A673 (cell line): Measurements from ENCODE around the gene ABCF1.

ENCODE experiments used
- CTCF ChIP-seq: fragments of 300-800, 200-600 bp; sonication (generic); conservative IDR thresholded peaks from 2 replicates; pipeline ENCODE4 v1.5.1; 2017; ENCODE audit warnings: low read depth, mild to moderate bottlenecking, antibody characterized with exemption, low read length, moderate library complexity, mixed read lengths
- EZH2 ChIP-seq: fragments of 200-600 bp; sonication (generic); IDR thresholded peaks from 2 replicates; pipeline ENCODE4 v1.6.1; 2017; ENCODE audit warnings: borderline replicate concordance, low read depth, mild to moderate bottlenecking, mixed read lengths, antibody characterized with exemption, low read length; ENCODE audit not compliant: poor library complexity, severe bottlenecking

DNA sequence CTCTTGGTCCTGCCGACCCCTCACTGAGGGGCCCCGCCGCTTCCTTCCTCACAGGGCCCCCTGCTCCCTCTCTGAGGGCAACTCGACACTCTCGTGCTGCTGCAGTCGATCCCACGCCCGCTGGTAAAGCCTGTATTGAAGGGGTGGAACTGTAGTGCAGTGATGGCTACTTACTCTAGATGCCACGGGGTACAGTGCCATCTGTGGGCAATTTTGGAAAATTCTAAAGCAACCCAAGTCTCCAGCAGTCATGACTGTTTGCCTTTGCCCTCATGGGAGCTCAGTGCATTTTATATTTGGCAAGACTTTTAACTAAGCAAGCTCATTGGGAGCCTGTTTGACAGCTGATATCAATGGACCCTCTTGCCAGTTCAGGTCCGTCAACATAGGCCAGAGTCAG lies 69.2 kb downstream of the ABCF1 start:
- TF ChIP-seq CTCF (no peak), EZH2 (no peak)
